ENCODE data around the gene FAM163B. TPM values are rescaled to one million over a fixed set of nuclear protein-coding genes. Genes with fewer than 3 reads are reported as not detected.

FAM163B gene
- total and polyA plus RNA-seq, 2 donors (not counting 1 experiment from before 2014, with no cell fraction given) = not detected

GRCh38 chr9:133579601-133580418 lies 29.4 kb downstream of the FAM163B start:
- H3K79me2 ChIP-seq (ENCODE audit: control insufficient read depth, insufficient read depth, low read length) = no peaks in the 10 kb centered on the region
- DNase-seq (ENCODE audit: low read depth in 2 of 2) = no peak
- no peak overlapping the region for H3K4me3 ChIP-seq (replicated peaks in 1 of 4; ENCODE audit: control extremely low read depth in 1 of 4, insufficient read depth in 1 of 4, low read depth in 3 of 4, low read length in 4 of 4)
- no peak overlapping the region for H3K27ac ChIP-seq (ENCODE audit: insufficient read depth, low read length)
- H3K4me1 ChIP-seq (ENCODE audit: control insufficient read depth, extremely low read depth, insufficient read depth, low read length) = no peaks in the 10 kb centered on the region
- H3K9ac ChIP-seq (ENCODE audit: insufficient read depth, low read length) = no peak overlapping the region
- H3K27me3 ChIP-seq (ENCODE audit: control insufficient read depth, insufficient read depth, low read length) = peaks cover 13% of the 10 kb centered on the region
- no peak overlapping the region for H2AFZ ChIP-seq (ENCODE audit: low read length)
- H4K20me1 ChIP-seq (ENCODE audit: control insufficient read depth, extremely low read depth, insufficient read depth, low read length) = no peaks in the 10 kb centered on the region
- H3K9me3 ChIP-seq (ENCODE audit: control insufficient read depth, insufficient read depth, low read depth, low read length) = no peaks in the 10 kb centered on the region
- TF ChIP-seq CTCF (conservative IDR thresholded peaks at IDR 0.05 in 1 of 2, IDR thresholded peaks at IDR 0.05 in 1 of 2; ENCODE audit: low read depth in 1 of 2, low read length in 2 of 2) (no peak), EZH2 (IDR thresholded peaks at IDR 0.05; ENCODE audit: low read length, missing control alignments) (no peak)
- no peak overlapping the region for H3K4me2 ChIP-seq (ENCODE audit: extremely low read depth, insufficient read depth, low read length)
- no peaks in the 10 kb centered on the region for H3K36me3 ChIP-seq (ENCODE audit: control insufficient read depth, insufficient read depth, low read length)

- H3K27ac ChIP-seq (ENCODE audit: insufficient read depth, low read length) = no peak overlapping the region
- H3K36me3 ChIP-seq (ENCODE audit: control insufficient read depth, insufficient read depth, low read length) = no peaks in the 10 kb centered on the region
- no peak overlapping the region for H3K9ac ChIP-seq (ENCODE audit: insufficient read depth, low read length)
- H4K20me1 ChIP-seq (ENCODE audit: control insufficient read depth, extremely low read depth, insufficient read depth, low read length) = no peaks in the 10 kb centered on the region
- DNase-seq (ENCODE audit: low read depth in 2 of 2) = no peak
- TF ChIP-seq EZH2 (IDR thresholded peaks at IDR 0.05; ENCODE audit: low read length, missing control alignments) = no peak
- no peak for TF ChIP-seq CTCF (conservative IDR thresholded peaks at IDR 0.05 in 1 of 2, IDR thresholded peaks at IDR 0.05 in 1 of 2; ENCODE audit: low read depth in 1 of 2, low read length in 2 of 2)
- H3K4me1 ChIP-seq (ENCODE audit: control insufficient read depth, extremely low read depth, insufficient read depth, low read length) = no peaks in the 10 kb centered on the region
- peaks cover 9% of the 10 kb centered on the region for H3K27me3 ChIP-seq (ENCODE audit: control insufficient read depth, insufficient read depth, low read length)
- H3K4me2 ChIP-seq (ENCODE audit: extremely low read depth, insufficient read depth, low read length) = no peak overlapping the region
- no peak overlapping the region for H2AFZ ChIP-seq (ENCODE audit: low read length)
- no peaks in the 10 kb centered on the region for H3K79me2 ChIP-seq (ENCODE audit: control insufficient read depth, insufficient read depth, low read length)
- no peak overlapping the region for H3K4me3 ChIP-seq (replicated peaks in 1 of 4; ENCODE audit: control extremely low read depth in 1 of 4, insufficient read depth in 1 of 4, low read depth in 3 of 4, low read length in 4 of 4)
- no peaks in the 10 kb centered on the region for H3K9me3 ChIP-seq (ENCODE audit: control insufficient read depth, insufficient read depth, low read depth, low read length)
Observed at GRCh38 chr9:133578524-133579441, 30.4 kb downstream of the FAM163B start.

- Histone ChIP-seq H3K9me3 (ENCODE audit: control insufficient read depth, insufficient read depth, low read depth, low read length) (no peaks in the 10 kb centered on the region), H3K4me2 (ENCODE audit: extremely low read depth, insufficient read depth, low read length) (no peak overlapping the region), H4K20me1 (ENCODE audit: control insufficient read depth, extremely low read depth, insufficient read depth, low read length) (no peaks in the 10 kb centered on the region), H2AFZ (ENCODE audit: low read length) (no peak overlapping the region), H3K4me3 (replicated peaks in 1 of 4; ENCODE audit: control extremely low read depth in 1 of 4, insufficient read depth in 1 of 4, low read depth in 3 of 4, low read length in 4 of 4) (no peak overlapping the region), H3K9ac (ENCODE audit: insufficient read depth, low read length) (no peak overlapping the region), H3K4me1 (ENCODE audit: control insufficient read depth, extremely low read depth, insufficient read depth, low read length) (no peaks in the 10 kb centered on the region), H3K27ac (ENCODE audit: insufficient read depth, low read length) (no peak overlapping the region), H3K79me2 (ENCODE audit: control insufficient read depth, insufficient read depth, low read length) (no peaks in the 10 kb centered on the region), H3K36me3 (ENCODE audit: control insufficient read depth, insufficient read depth, low read length) (no peaks in the 10 kb centered on the region), H3K27me3 (ENCODE audit: control insufficient read depth, insufficient read depth, low read length) (peaks cover 6% of the 10 kb centered on the region)
- DNase-seq (ENCODE audit: low read depth in 2 of 2) = no peak
- no peak for TF ChIP-seq CTCF (conservative IDR thresholded peaks at IDR 0.05 in 1 of 2, IDR thresholded peaks at IDR 0.05 in 1 of 2; ENCODE audit: low read depth in 1 of 2, low read length in 2 of 2)
- TF ChIP-seq EZH2 (IDR thresholded peaks at IDR 0.05; ENCODE audit: low read length, missing control alignments) = no peak
Observed at GRCh38 chr9:133577737-133578112, 31.5 kb downstream of the FAM163B start.
